ENCODE measurements around the gene OMA1. TPM values are rescaled to one million over a fixed set of nuclear protein-coding genes. Genes with fewer than 3 reads are reported as not detected.
"Not testable (repeated sequence)": the region's sequence is repeated elsewhere in the genome, so short reads cannot be mapped to it uniquely, and the experiment has no call there.

The OMA1 gene
- total and polyA plus RNA-seq, 9 donors, result 8.1 to 51.5 (median 35.6) TPM

DNA sequence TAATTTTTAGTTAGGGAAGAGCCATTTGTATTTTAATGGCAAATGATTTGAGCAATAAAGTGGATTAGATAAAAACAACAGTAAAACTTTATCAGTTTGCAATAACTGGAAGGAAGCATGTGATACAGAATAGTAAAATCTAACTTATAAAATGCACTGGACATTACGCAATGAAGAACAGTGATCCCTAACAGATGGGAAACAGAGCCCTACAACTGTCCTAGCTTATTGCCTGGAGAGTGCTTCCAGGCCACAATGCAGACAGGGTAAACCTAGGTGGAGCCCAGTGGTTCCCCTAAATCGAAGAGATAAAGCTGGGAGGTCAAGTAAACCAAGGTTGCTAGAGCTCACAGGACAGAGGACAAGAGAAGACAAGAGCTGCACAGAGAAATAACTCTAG lies 7.0 kb downstream of the OMA1 start:
- Histone ChIP-seq H3K27me3 (no peaks in the 10 kb centered on the region), H3K4me3 (no peak overlapping the region), H3K4me1 (ENCODE audit: insufficient read depth) (no peaks in the 10 kb centered on the region), H3K9me3 (no peaks in the 10 kb centered on the region), H3K27ac (no peak overlapping the region), H3K36me3 (no peaks in the 10 kb centered on the region)
- 67 to 77% (median 74%) methylated on average over 2 of the region's 2 CpGs for WGBS, 3 donors
- DNase-seq, result no peak
- intact Hi-C loops (cut with DNase I), result no loop called here
- TF ChIP-seq EP300 (IDR thresholded peaks at IDR 0.05) (no peak), POLR2A (IDR thresholded peaks at IDR 0.05) (no peak)
- TF ChIP-seq, protein P1, sequence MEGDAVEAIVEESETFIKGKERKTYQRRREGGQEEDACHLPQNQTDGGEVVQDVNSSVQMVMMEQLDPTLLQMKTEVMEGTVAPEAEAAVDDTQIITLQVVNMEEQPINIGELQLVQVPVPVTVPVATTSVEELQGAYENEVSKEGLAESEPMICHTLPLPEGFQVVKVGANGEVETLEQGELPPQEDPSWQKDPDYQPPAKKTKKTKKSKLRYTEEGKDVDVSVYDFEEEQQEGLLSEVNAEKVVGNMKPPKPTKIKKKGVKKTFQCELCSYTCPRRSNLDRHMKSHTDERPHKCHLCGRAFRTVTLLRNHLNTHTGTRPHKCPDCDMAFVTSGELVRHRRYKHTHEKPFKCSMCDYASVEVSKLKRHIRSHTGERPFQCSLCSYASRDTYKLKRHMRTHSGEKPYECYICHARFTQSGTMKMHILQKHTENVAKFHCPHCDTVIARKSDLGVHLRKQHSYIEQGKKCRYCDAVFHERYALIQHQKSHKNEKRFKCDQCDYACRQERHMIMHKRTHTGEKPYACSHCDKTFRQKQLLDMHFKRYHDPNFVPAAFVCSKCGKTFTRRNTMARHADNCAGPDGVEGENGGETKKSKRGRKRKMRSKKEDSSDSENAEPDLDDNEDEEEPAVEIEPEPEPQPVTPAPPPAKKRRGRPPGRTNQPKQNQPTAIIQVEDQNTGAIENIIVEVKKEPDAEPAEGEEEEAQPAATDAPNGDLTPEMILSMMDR (IDR thresholded peaks at IDR 0.05), result no peak

DNA sequence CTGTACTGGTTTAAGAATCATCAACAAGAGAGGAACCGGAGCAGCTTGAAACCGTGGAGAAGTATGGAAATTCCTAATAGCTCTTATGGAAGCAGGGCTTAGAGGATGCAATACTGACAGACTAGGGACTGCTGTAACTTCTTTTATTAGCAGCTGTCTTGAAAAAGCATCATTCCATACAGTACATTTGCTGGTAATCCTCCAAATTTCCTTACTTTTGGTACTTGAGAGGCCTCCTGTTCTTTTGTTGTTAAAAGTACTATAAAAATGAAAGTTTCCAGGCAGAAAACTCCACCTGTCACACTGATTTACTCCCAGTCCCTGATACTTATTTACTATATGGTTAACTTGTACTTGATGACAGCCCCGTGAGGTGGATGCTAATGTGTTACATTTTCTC lies 7.7 kb downstream of the OMA1 start:
- Histone ChIP-seq H3K36me3 (no peaks in the 10 kb centered on the region), H3K27me3 (no peaks in the 10 kb centered on the region), H3K4me1 (ENCODE audit: insufficient read depth) (no peaks in the 10 kb centered on the region), H3K27ac (no peak overlapping the region), H3K9me3 (no peaks in the 10 kb centered on the region), H3K4me3 (no peak overlapping the region)
- WGBS, 3 donors, result 85 to 90% (median 85%) methylated on average over 3 of the region's 3 CpGs
- TF ChIP-seq POLR2A (IDR thresholded peaks at IDR 0.05) (no peak), EP300 (IDR thresholded peaks at IDR 0.05) (no peak)
- TF ChIP-seq, protein P1 (IDR thresholded peaks at IDR 0.05), result no peak
- no peak for DNase-seq
- intact Hi-C loops (cut with DNase I), result no loop called here

DNA sequence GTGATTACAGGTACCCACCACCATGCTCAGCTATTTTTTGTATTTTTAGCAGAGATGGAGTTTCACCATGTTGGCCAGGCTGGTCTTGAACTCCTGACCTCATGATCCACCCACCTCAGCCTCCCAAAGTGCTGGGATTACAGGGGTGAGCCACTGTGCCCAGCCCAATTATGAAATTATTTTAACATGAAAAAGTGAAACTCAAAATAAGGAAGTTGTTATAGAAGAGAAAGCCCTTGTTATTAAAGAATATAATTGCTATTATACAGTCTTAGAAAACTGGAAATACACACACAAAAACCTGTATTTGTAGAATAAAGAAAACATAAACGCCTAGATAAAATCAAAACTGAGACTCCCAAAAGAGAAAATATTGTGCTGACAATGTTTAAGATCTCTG lies 14.7 kb downstream of the OMA1 start:
- H3K27ac ChIP-seq; H3K4me1 ChIP-seq (ENCODE audit: insufficient read depth); H3K27me3 ChIP-seq; DNase-seq; H3K9me3 ChIP-seq; H3K4me3 ChIP-seq; H3K36me3 ChIP-seq; intact Hi-C loops (cut with DNase I): not testable (repeated sequence)
- 74 to 85% (median 84%) methylated on average over 1 of the region's 1 CpG for WGBS, 3 donors

DNA sequence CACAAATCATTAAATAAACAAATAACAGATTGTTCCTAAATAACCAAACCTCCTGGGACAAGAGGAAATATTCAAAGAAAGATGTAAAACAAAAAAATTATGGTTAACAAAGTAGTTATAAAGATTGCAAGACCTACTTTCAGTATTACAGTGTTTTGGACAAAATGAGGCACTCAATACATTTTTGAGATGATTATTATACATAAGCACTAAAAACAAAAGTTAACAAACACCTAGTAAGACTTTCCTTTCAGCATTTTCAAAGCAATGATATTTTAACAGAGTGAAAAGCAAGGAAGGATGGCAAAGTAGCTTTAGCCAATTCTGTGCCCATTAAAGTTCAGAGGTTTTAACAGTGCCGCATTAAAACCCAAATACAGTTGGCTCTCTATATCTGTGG lies 17.2 kb downstream of the OMA1 start:
- Histone ChIP-seq H3K4me1 (ENCODE audit: insufficient read depth) (no peaks in the 10 kb centered on the region), H3K27ac (no peak overlapping the region), H3K27me3 (no peaks in the 10 kb centered on the region), H3K4me3 (no peak overlapping the region), H3K36me3 (no peaks in the 10 kb centered on the region), H3K9me3 (no peaks in the 10 kb centered on the region)
- intact Hi-C loops (cut with DNase I), result no loop called here
- 90 to 100% (median 93%) methylated on average over 1 of the region's 1 CpG for WGBS, 3 donors
- TF ChIP-seq EP300 (IDR thresholded peaks at IDR 0.05) (no peak), POLR2A (IDR thresholded peaks at IDR 0.05) (no peak)
- TF ChIP-seq, protein P1 (IDR thresholded peaks at IDR 0.05), result no peak
- no peak for DNase-seq

DNA sequence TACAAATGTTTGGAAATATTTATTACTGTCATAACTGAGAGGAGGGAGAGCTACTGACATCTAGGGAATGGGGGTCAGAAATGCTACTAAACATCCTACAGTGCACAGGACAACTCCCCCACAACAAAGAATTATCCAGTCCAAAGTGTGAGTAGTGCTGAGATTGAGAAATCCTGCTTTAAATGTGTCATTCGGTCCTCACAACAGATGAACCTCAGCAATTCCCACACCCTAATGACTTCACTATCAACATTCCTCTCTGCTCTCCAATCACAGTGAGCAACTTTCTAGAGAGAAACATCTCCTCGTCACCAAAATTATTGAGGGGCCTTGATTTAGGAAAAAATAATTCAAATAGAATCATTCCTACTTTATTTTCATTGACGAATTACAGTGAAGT lies 18.0 kb downstream of the OMA1 start:
- intact Hi-C loops (cut with DNase I), result no loop called here

More for the DNA sequence above, 18.0 kb downstream of the OMA1 start:
- no peaks in the 10 kb centered on the region for H3K36me3 ChIP-seq
- no peak overlapping the region for H3K27ac ChIP-seq
- no peaks in the 10 kb centered on the region for H3K27me3 ChIP-seq
- no peak overlapping the region for H3K4me3 ChIP-seq
- TF ChIP-seq EP300 (IDR thresholded peaks at IDR 0.05) (no peak), POLR2A (IDR thresholded peaks at IDR 0.05) (no peak)
- TF ChIP-seq, protein P1 (IDR thresholded peaks at IDR 0.05), result no peak
- H3K9me3 ChIP-seq, result no peaks in the 10 kb centered on the region
- WGBS, 3 donors, result 47 to 66% (median 48%) methylated on average over 3 of the region's 3 CpGs
- no peaks in the 10 kb centered on the region for H3K4me1 ChIP-seq (ENCODE audit: insufficient read depth)
- DNase-seq, result no peak

Data from ovary (tissue), 9 donors.